Fibroblast of peridontal ligament (primary cell): ENCODE results near the gene NR0B2.
"Not testable (repeated sequence)": the region's sequence is repeated elsewhere in the genome, so short reads cannot be mapped to it uniquely, and the experiment has no call there.

ENCODE experiments used
- DNase-seq: peaks from one replicate; pipeline ENCODE4 v3.0.0-alpha.2; 2010; ENCODE audit errors: extremely low read depth

The NR0B2 gene

DNA sequence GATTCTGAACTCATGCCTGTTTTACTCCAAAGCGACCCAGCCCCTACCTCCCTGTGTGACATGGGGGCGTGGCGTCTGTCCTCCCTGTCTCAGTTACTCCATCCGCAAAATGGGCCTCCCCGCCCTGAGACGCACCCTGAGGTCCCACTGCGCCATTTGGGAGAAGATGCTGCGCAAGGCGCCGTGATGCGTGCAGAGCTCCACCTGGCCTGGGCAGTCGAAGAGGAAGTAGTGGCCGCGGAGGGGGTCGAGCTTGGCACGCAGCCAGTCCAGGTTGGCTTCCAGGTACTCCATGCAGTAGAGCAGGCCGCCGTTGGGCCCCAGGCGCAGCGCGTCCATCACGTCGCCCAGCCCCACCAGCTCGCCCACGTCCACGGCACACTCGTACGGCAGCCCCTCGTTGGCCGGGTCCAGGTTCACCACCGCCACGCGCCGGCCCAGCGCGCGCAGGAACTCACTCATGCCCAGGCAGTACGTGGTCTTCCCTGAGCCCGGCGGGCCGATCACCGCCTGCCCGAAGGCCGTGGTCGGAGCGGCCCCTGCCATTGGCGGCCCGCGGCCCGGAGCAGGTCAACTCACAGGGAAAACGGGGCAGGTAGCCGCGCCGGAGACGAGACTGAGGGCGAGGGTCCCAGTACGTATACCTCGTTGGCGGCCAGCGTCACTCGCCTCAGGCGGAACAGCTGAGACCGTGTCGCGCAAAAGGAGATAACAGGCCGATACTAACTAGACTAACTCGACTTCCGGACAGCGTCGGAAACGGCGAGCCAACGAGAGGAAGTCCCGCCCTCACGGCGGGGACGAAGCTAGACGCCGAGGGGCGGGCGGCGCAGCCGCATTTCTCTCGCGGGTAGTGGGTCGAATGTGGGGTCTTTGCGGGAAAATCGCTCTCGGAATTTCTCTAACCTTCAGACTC is 24.0 kb downstream of the NR0B2 start, which contains the start of gene GPN2:
GPN2 (minus strand) TSS at position 733 of the 916 bp plus-strand sequence; CDS start at position 546, 187 bp downstream.
- peak; percentile 68 for DNase-seq

DNA sequence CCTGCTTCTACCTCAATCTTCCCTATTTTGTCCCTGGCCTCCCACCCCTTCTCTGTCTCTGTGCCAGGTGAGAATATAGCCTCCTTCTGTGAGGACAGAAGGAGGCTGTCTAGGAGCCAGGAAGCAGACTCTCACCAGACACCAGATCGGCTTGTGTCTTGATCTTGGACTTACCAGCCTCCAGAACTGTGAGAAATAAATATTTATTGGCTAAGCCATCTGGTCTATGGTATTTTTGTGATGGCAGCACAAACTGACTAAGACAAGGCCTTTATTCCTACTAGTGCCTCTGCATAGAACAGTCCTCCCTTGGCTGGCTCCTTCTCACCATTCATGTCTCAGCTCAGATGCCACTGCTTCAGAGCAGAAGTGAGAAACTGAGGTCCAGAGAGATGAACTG is 25.5 kb downstream of the NR0B2 start:
- no peak for DNase-seq

DNA sequence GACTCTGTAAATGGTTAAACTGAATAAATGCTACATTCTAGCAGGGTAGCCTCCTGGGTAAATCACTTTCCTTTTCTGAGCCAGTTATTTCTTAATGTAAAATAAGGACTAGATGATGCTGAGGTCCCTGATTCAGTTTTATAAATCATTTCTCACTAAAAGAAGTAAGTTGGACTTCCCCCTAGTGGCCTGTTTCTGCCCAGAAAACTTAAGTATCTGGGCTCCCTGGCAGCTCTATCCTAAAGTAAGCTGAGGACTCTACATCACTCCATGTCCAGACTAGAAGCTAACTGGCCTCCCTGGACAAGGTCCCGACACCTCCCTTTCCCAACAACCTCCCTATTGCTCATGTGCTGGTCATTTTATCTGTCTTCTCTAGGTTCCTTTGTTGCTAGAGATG is 26.6 kb downstream of the NR0B2 start:
- DNase-seq = peak; percentile 59

DNA sequence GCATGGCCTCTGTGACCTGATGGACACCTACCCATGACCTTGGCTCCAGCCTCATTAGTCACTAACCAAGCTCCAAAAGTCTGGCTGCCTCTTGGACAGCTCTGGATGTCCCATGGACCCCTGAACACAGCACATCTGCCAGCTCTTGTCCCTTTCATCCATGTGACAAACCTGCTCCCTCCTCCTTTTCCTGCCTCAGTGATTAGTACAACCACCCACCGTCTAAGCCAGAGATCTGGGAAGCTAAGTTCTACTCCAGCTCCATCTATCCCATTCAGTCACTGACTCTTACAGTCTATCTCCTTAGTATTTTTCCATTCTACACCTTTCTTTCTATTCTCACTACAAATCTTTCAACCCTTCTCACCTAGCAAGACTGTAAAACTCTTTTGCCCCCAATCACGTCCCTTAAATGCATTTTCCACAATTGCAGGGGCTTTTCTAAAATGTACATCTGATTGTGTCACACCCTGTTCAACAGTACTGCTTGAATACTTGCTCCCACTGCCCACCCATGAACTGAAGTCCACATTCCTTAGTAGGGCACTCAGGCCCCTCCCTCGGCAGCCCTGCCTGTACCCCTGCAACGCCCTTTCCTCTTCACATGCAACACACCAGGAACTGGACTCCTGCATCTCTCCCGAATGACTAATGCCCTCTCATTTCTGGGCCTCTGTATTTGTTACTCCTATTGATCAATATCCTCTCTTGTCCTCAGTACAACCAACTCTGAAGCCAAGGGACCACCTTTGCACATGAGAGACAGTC is 30.9 kb downstream of the NR0B2 start:
- DNase-seq = no peak

DNA sequence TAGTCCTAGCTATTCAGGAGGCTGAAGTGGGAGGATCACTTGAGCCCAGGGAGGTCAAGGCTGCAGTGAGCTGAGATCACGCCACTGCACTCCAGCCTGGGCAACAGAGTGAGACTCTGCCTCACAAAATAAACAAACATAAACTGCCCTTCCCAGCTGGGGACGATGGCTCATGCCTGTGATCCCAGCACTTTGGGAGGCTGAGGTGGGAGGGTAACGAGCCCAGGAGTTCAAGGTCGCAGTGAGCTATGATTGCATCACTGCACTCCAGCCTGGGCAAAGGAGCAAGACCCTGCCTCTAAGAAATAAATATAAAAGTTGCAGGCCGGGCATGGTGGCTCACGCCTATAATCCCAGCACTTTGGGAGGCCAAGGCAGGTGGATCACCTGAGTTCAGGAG is 32.2 kb downstream of the NR0B2 start:
- DNase-seq = not testable (repeated sequence)

DNA sequence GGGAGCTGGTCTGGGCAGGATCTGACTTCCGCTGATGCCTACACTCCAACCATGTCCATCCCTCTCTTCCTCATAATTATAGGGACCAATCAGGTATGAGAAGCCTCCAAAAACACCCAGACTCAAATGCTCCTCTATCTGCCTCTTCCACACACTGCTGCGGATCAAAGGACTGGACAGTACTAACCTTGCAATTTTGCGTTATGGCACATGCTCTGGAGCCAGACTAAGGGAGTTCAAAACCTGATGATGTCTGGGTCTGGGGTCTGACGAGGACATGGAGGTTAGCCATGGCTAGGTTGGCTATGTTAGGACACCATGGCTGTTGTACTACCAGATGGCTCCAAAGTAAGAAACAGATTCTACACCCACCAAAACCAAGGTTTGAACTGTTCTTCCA is 34.0 kb downstream of the NR0B2 start:
- no peak for DNase-seq

DNA sequence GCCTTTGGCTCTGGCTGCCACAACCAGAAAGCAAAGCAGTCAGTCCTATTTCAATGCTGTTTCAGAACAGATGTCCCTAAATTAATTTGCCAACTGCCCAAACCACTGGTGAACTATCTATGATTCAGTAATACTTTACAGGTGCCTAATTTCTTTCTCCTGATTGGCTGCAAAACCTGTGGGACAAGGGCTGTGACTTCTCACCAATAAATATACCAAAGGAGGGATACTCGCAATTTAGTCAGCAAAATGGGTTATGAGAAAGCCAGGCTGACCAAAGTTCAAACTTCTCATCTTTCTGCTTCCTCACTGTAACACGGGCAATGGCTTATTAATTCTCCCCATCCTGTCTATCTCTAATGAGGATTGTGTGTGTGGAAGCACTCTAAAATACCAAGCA is 36.4 kb downstream of the NR0B2 start:
- no peak for DNase-seq

DNA sequence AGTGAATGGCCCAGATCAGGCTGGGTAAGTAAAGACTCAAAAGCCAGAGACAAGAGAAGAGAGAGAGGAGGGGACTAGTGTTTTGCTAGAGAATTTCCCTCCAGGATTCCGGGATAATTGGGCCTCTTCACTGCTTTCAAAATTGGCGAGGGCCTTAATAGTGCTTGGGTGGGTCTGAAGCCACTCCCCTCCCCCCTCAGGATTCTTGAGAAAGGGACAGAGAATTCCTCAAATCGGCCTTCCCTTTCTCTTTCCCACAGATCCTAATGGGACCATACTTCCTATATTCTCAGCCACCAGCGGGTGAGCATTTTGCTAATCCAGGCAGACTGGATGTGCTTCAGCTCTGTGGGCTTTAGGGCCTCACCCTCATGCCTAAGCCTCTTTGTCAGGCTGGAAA is 38.9 kb downstream of the NR0B2 start:
- no peak for DNase-seq

DNA sequence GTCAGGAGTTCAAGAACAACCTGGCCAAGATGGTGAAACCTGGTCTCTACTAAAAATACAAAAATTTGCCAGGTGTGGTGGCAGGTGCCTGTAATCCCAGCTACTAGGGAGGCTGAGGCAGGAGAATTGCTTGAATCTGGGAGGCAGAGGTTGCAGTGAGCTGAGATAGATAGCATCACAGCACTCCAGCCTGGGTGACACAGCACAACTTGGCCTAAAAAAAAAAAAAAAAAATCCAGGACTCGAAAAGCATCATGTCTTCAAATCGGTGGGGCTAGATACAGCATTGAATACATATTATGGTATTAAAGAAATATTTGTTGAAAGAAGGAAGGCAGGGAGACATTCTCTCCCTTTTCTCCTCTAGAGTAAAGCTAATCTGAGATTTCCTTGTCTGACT is 40.7 kb downstream of the NR0B2 start:
- not testable (repeated sequence) for DNase-seq

DNA sequence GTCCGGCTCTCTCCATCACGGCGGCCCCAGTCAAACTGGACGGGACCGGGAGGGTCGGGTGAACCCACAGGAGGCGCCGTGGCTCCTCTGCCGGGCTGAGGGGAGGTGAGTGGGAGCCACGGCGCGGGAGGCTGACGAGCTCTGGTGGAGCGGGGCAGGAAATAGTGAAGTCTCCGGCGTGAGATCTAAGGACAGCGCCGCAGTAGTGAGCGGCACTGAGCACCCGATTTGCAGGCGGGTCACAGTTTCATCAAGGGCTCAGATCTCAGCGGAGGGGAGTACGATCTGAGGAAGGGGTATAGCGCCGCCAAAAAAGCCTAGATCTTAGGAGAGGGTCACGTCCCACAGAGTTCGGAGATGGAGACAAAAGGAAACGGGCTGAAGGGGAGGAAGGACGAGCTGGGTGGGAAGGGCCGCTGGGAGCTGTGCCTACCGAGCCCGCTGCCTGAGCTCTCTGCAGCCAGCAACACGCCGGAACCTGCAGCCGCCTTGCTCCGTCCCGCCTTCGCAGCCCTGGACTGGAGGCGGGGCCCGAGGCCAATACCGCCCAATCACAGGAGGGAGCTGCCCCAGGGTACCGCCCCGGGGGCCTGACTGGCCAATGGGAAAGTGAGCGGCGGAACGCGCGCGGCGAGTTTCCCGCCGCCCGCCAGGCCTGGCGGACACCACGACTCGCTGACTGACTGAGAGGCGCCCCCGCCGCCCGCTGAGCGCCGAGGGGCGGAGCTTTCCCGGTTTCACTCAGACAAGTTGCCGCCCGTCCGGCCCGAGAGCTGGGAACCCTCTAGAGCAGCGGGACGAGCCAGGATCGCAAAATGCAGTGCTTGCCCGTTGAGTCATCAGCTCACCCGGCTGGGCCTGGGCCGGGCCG is 48.9 kb downstream of the NR0B2 start:
- DNase-seq = peak; percentile 96

DNA sequence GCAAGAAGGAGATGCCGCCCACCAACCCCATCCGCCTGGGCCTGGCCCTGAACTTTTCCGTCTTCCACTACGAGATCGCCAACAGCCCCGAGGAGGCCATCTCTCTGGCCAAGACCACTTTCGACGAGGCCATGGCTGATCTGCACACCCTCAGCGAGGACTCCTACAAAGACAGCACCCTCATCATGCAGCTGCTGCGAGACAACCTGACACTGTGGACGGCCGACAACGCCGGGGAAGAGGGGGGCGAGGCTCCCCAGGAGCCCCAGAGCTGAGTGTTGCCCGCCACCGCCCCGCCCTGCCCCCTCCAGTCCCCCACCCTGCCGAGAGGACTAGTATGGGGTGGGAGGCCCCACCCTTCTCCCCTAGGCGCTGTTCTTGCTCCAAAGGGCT is 50.1 kb downstream of the NR0B2 start:
- DNase-seq = no peak

DNA sequence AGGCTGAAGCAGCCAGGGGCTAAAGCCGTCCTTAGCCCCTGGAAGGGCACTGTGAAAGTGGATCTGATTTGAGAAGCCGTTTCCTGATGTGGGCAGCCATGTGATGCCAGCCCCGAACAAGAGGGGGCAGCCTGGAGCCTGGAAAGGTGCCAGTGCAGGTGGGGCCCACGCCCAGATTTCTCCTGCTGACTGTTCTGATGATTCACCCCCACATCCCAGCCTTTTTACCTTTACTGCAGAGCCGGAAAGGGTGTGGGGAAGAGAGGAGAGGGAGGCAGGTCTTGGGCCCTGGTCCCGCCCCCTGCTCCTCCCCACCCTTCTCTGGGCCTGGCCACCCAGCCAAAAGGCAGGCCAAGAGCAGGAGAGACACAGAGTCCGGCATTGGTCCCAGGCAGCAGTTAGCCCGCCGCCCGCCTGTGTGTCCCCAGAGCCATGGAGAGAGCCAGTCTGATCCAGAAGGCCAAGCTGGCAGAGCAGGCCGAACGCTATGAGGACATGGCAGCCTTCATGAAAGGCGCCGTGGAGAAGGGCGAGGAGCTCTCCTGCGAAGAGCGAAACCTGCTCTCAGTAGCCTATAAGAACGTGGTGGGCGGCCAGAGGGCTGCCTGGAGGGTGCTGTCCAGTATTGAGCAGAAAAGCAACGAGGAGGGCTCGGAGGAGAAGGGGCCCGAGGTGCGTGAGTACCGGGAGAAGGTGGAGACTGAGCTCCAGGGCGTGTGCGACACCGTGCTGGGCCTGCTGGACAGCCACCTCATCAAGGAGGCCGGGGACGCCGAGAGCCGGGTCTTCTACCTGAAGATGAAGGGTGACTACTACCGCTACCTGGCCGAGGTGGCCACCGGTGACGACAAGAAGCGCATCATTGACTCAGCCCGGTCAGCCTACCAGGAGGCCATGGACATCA is 50.7 kb downstream of the NR0B2 start, which contains the start of gene SFN:
SFN (plus strand) TSS at position 369 of the 904 bp plus-strand sequence; CDS start at position 433, 64 bp downstream.
- DNase-seq = no peak

DNA sequence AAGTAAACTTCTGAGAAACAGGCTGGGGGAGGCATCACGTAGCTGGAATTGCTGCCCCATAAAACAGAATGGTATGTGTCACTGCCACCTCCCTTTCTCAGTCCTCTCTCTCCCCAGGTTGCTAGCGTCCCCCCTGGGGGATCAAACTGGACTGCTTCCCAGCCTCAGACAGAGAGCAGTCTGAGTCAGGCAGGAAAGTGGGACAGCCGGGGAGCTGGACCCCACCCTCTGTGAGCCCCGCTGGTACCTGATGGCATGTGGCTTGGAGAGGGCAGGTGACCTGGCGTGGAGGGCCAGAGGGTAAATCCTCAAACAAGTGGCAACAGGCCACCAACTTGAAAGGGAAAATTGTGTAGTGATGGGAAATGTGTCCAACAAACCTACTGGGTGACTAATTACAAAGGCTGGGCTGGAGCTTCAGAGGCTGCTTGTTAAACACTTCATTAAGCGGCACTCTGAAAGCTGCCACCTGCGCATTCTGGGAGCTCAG is 51.8 kb downstream of the NR0B2 start:
- DNase-seq = no peak
